GM21515 (cell line): ENCODE data around the gene TEC.

ENCODE experiments used
- ATAC-seq: cut with Tn5 transposase; IDR thresholded peaks from one replicate; pipeline ENCODE4 v1.9.1; 2021; ENCODE audit not compliant: unreplicated experiment

Gene TEC

DNA sequence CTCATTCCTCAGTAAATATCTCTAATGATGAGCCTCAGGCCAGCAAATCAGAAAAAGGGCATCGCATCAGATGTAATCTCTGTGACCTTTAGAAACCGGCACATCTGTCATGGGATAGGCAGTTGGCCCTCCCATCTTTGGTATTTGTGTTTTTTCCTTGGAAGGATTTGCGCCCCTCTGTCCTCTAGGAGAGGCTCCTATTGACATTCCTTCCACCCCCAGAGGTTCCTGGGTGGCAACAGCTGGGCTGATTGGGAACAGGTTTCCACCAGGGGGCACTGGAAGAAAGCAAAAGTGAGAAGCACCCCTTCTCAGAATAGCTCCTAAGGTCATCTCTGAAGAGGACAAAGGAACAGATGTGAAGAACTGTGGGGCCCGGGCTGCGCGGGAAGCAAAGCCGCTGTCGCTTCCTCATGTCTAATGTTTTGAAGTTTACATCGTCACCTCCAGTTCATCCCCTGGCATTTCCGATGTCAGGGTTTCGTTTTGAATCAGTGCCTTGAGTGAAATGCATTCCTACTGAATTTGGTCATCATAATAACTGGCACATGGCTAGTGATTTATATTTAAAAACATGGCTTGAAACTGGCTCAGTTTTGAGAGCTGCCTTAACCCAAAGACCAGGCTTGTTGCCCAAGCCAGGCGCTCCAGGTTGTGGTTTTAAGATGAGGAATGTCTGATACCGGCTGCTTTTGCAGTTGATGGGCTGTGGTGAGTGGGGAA is 141.8 kb downstream of the TEC start:
- ATAC-seq = peak; percentile 78

- ATAC-seq = no peak
These were observed 142.4 kb downstream of the TEC start for GRCh38 chr4:48127231-48127630.

DNA sequence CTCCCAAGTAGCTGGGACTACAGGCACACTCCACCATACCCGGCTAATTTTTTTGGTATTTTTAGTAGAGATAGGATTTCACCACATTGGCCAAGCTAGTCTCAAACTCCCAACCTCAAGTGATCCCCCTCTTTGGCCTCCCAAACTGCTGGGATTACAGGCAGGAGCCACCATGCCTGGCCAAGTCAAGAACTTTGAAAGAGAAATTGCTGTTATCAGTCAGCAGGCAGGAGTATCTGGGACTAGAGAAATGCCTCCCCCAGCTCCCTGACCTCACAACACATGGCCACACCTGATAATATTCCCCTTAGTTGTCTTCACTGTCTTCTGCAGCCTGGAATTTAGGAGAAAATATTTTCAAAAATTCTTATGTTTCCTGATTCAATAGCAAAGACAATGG is 143.0 kb downstream of the TEC start:
- no peak for ATAC-seq

DNA sequence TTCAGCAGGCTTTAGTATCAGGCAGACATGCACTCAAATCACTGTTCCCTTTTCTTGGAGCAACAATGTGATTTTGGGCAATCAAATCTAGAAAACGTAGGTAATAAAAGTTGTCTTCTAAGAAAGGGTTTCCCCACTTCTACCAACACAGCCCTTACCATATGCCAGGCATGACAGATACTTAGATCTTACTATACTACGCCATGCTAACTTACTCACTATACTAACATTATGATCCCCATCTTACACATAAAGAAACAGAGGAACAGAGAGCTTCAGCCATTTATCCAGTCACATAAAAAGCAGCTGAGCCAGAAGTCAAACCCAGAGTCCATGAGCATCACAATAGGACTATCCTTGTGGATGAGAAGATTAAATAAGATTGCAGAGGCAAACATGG is 144.8 kb downstream of the TEC start:
- ATAC-seq = no peak

GRCh38 chr4:48122756-48123155 is 146.9 kb downstream of the TEC start:
- no peak for ATAC-seq

DNA sequence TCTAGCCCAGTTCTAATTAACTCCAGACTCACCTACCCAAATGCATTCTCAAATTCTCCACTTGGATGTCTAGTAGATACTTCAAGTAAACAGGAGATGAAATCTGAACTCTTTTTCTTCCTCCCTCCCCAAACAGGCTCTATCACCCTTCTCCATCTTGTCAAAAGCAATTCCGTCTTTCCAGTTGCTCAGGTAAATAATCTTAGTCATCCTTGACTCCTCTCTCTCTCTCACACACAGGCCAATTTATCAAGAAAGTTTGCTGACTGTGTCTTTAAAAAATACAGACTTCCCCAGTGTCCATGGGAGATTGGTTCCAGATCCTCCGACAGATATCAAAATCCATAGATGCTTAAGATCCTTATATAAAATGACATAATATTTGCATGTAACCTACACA is 148.5 kb downstream of the TEC start:
- no peak for ATAC-seq

DNA sequence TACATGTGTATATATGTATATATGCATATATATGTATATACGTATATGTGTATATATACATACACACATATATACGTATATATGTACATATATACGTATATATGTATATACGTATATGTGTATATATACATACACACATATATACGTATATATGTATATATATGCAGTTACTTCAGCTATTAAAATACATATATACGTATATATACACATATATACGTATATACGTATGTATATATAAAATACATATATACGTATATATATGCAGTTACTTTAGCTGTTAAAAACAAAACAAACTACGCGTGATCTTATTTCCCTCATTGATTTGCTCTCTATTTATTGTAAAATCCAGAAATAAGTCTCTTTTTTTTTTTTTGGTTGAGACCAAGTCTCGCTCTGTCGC is 149.5 kb downstream of the TEC start:
- no peak for ATAC-seq

- ATAC-seq = no peak
These were observed 150.0 kb downstream of the TEC start for GRCh38 chr4:48119646-48120045.

GRCh38 chr4:48118081-48118480 is 151.6 kb downstream of the TEC start:
- no peak for ATAC-seq

- no peak for ATAC-seq
These were observed 153.1 kb downstream of the TEC start for GRCh38 chr4:48116582-48116981.

DNA sequence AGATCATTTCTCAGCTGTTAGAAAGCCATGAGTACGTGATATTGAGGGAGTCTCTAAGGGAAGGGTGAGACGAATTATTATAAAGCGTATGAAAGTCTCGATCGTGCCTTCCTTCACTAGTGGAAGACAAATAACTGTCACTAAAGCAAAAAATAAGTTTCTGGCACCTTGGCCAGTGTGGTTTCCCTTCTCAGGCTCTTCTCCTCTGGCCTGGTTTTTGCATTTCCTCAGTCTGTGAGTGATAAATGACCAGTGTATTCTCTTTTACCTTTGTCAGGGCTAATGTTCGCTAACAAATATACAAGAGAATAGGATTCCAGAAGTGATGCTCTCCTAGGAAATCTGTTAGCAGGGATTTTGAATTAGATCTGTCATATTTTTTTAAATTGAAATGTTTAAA is 155.2 kb downstream of the TEC start:
- no peak for ATAC-seq

GRCh38 chr4:48112017-48112667 is 157.5 kb downstream of the TEC start:
- ATAC-seq = no peak

- ATAC-seq = no peak
These were observed 159.1 kb downstream of the TEC start for GRCh38 chr4:48110452-48110978.

DNA sequence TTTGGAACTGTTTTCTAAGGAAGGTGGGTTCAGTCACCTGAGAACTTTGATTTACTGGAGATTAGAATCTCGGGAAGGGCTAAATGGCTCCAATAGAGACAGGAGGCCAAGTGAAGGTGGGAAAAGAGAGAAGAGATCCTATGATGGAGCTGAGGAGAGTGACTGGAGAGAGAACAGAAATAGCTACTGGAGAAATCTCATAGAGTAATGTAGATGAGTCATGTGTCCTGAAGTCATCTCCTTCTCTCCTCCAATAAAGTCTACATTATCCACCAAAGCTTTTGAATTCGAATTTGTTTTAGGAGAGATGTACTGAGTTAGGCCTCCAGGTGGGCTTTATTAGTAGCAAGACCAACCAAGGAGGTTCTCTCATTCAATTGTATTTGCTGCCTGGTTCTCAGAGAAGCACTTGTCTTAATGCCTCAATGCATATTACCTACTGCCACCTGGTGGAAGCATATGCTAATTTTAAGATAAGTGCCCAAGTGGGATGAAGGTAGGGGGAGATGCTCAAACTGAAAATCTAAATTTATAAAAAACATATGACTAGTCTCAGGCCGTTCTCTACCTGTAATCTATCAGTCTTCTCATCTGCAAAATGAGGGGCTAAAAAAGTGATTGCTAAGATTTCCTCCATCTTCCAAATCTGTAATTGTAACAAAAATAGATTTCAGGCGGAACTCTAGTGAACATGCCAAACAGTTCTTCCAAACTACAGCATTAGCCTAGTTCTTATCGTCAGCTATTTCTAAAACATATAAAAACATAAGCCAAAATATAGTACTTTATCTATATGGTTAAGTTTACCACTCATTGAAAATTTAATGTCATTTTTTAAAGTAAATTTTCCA is 160.0 kb downstream of the TEC start:
- ATAC-seq = no peak

GRCh38 chr4:48108309-48109073 is 161.1 kb downstream of the TEC start:
- no peak for ATAC-seq

- ATAC-seq = no peak
These were observed 164.4 kb downstream of the TEC start for GRCh38 chr4:48105230-48105629.

GRCh38 chr4:48103483-48104139 is 166.0 kb downstream of the TEC start:
- ATAC-seq = peak; percentile 54

- ATAC-seq = no peak
These were observed 167.3 kb downstream of the TEC start for GRCh38 chr4:48102303-48102702.

GRCh38 chr4:48100256-48100655 is 169.4 kb downstream of the TEC start:
- ATAC-seq = no peak

- no peak for ATAC-seq
These were observed 174.2 kb downstream of the TEC start for GRCh38 chr4:48095441-48095840.
